HepG2 (cell line): Measurements from ENCODE around the gene SLC25A33. TPM values are rescaled to one million over a fixed set of nuclear protein-coding genes. Genes with fewer than 3 reads are reported as not detected.

Source experiments
- ATAC-seq: fragments of 200-7000 bp; cut with Tn5 transposase; 3 replicates; pipeline ENCODE4 v1.9.1; 2020; ENCODE audit warnings: mild to moderate bottlenecking, moderate library complexity
- BruUV-seq: library from RNA; stranded (reverse); fragments of 400-500 nt; replicated peaks from 2 replicates; lab custom pipeline; 2021; lab: Mats Ljungman, UMichigan
- CTCF ChIA-PET: fragments of 300-600 bp; formaldehyde crosslinking; extraction: SDS; loops from one replicate; lab custom pipeline; 2021; ENCODE audit warnings: low total read pairs, inconsistent platforms, low intra/inter-chr PET ratio; lab: Yijun Ruan, JAX
- POLR2A ChIA-PET: fragments of 350-600 bp; sonication (Branson Sonifier 250); formaldehyde crosslinking; loops from one replicate; lab custom pipeline; 2020; ENCODE audit warnings: antibody characterized with exemption, inconsistent platforms; lab: Yijun Ruan, JAX
- DNase-seq: peaks from one replicate; pipeline ENCODE4 v3.0.0-alpha.2; 2015; ENCODE audit warnings: low spot score
- FAIRE-seq: peaks from 3 replicates; lab custom pipeline; 2011; peaks lifted over from hg19 to GRCh38; lab: Jason Lieb, UNC
- H2AFZ ChIP-seq: one replicate; pipeline ENCODE4 v1.6.1; 2011; ENCODE audit warnings: low read length, inconsistent platforms
- H3K27ac ChIP-seq: fragments of 300-600 bp; 3 replicates; pipeline ENCODE4 v1.8.0; 2011; ENCODE audit warnings: mixed run types, mild to moderate bottlenecking, mixed read lengths, low read length, inconsistent platforms; ENCODE audit not compliant: insufficient read depth; ENCODE audit errors: extremely low read length
- H3K27me3 ChIP-seq, 2 experiments: fragments of 200-600 bp in 1 of 2; 2 replicates in 1 of 2; 3 replicates in 1 of 2; pipeline versions ENCODE4 v1.6.0 to v1.8.0; 2011; ENCODE audit warnings: low read length in 2 of 2, mild to moderate bottlenecking in 2 of 2, moderate library complexity in 2 of 2, inconsistent platforms in 1 of 2; ENCODE audit not compliant: insufficient read depth in 2 of 2, control insufficient read depth in 1 of 2
- H3K36me3 ChIP-seq, 2 experiments: fragments of 200-600 bp in 1 of 2; replicated peaks in 1 of 2; 2 replicates in 1 of 2; 3 replicates in 1 of 2; pipeline versions ENCODE4 v1.5.1 to v1.8.0; 2011; ENCODE audit warnings: low read length in 2 of 2, inconsistent platforms in 1 of 2; ENCODE audit not compliant: insufficient read depth in 2 of 2, control insufficient read depth in 1 of 2
- H3K4me1 ChIP-seq: 2 replicates; pipeline ENCODE4 v1.5.1; 2012; ENCODE audit warnings: low read length, inconsistent platforms; ENCODE audit not compliant: insufficient read depth
- H3K4me2 ChIP-seq: 2 replicates; pipeline ENCODE4 v1.6.0; 2011; ENCODE audit warnings: low read depth, low read length, inconsistent platforms
- H3K4me3 ChIP-seq, 3 experiments: fragments of 200-600 bp in 1 of 3; sonication (generic), shearing (Covaris generic) in 1 of 3; replicated peaks in 1 of 3; 2 replicates each; pipeline ENCODE4 v1.5.1; 2011 to 2016; ENCODE audit warnings: low read length in 3 of 3, inconsistent platforms in 2 of 3, low read depth in 2 of 3, mild to moderate bottlenecking in 2 of 3, control low read depth in 1 of 3, mixed read lengths in 1 of 3; ENCODE audit not compliant: insufficient read depth in 1 of 3
- H3K79me2 ChIP-seq: one replicate; pipeline ENCODE4 v1.6.1; 2011; ENCODE audit warnings: low read length, inconsistent platforms; ENCODE audit not compliant: insufficient read depth
- H3K9ac ChIP-seq: 2 replicates; pipeline ENCODE4 v1.6.0; 2011; ENCODE audit warnings: mild to moderate bottlenecking, low read depth, low read length, inconsistent platforms; ENCODE audit not compliant: insufficient read depth
- H3K9me3 ChIP-seq: 2 replicates; pipeline ENCODE4 v1.5.1; 2012; ENCODE audit warnings: mild to moderate bottlenecking, low read length
- H4K20me1 ChIP-seq: 2 replicates; pipeline ENCODE4 v1.6.0; 2011; ENCODE audit warnings: inconsistent platforms, mild to moderate bottlenecking, low read length, moderate library complexity; ENCODE audit not compliant: insufficient read depth
- NR2F1 ChIP-seq, 2 experiments: fragments of 450-650 bp in 1 of 2; formaldehyde crosslinking in 1 of 2; IDR thresholded peaks; 2 replicates each; pipeline versions ENCODE4 v1.5.0 to v1.6.1; 2016 to 2020; ENCODE audit warnings: mild to moderate bottlenecking in 1 of 2, missing compliant biosample characterization in 1 of 2, missing genetic modification reagents in 1 of 2, moderate library complexity in 1 of 2
- RBM22 ChIP-seq: fragments of 200-400 bp; formaldehyde crosslinking; optimal IDR thresholded peaks from 2 replicates; pipeline ENCODE3; 2017; ENCODE audit warnings: mild to moderate bottlenecking, low read length, moderate library complexity
- SPEN ChIP-seq: sonication (generic); formaldehyde crosslinking; IDR thresholded peaks from 2 replicates; pipeline ENCODE4 v1.5.1; 2020; ENCODE audit warnings: low read depth, mild to moderate bottlenecking, missing genetic modification reagents
- TBX2 ChIP-seq: sonication (generic); formaldehyde crosslinking; IDR thresholded peaks from 2 replicates; pipeline ENCODE4 v1.5.0; 2020; ENCODE audit warnings: missing genetic modification reagents, mild to moderate bottlenecking, borderline replicate concordance
- ZNF331 ChIP-seq: sonication (generic); formaldehyde crosslinking; IDR thresholded peaks from 2 replicates; pipeline ENCODE4 v1.4.0; 2020; ENCODE audit warnings: missing genetic modification reagents
- WGBS: methylation state at CpG from one replicate; pipeline ENCODE4 v1.1.6; 2017; ENCODE audit warnings: low lambda C conversion rate; 5-methylcytosine and 5-hydroxymethylcytosine counted together
- in situ Hi-C: cut with HindIII; loops from 2 replicates; pipeline ENCODE4 v1.10.0; 2017; ENCODE audit warnings: low pct_unique_long_range_greater_than_20kb; ENCODE audit not compliant: extremely low pct_ligation_motif_present
- intact Hi-C: fragments of 100-400 bp; cut with micrococcal nuclease; formaldehyde crosslinking; loops from one replicate; pipeline ENCODE4 v1.10.0; 2022; ENCODE audit not compliant: unreplicated experiment
- polyA plus RNA-seq, 8 experiments: library from polyadenylated mRNA; depleted of rRNA in 3 of 8; stranded (reverse) in 7 of 8; unstranded in 1 of 8; fragments of >200 nt; fragmentation: Illumina TruSeq in 4 of 8; extraction: Trizol in 4 of 8; gene quantifications; 2 replicates each; pipeline versions ENCODE4 v1.2.1 to v1.2.3, GENCODE V29; 2011 to 2016; ENCODE audit warnings: low read depth in 4 of 8, missing spikeins in 1 of 8, mixed read lengths in 1 of 8; ENCODE audit not compliant: insufficient read depth in 1 of 8
- total RNA-seq, 5 experiments: library from RNA; depleted of rRNA; stranded (reverse); fragments of >200 nt; fragmentation: Illumina TruSeq; extraction: Trizol; gene quantifications; 2 replicates each; pipeline ENCODE4 v1.2.3, GENCODE V29; 2016; ENCODE audit warnings: low read depth in 1 of 5
- TF ChIP-seq, protein P1 (sequence below): conservative IDR thresholded peaks from 2 replicates; pipeline ENCODE4 v1.6.1; 2018; ENCODE audit warnings: missing genetic modification reagents

SLC25A33 gene
- total and polyA plus RNA-seq, 2 of the 13 experiments (the other 11 are each of a cell fraction or from before 2014, with no cell fraction given), result 15.4 to 50.3 TPM

DNA sequence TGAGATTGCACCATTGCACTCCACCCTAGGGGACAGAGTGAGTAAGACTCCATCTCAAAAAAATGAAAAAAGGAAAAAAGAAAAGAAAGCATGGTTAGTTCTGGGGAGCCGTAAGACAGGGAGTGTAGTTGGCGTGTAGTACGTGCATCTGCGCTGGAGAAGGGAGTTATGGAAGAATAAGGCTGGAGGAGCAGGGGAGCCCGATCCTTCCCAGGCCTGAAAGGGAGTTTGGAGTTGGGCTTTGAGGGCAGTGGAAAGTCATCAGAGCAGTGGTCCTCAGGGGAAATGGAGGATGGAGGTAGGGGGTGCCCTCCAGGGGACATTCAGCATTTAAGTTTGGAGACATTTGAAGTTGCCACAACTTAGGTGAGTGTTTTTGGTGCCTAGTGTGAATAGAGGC is 38.2 kb downstream of the SLC25A33 start:
- TF ChIP-seq TBX2 (no peak), NR2F1 (CRISPR knock-in tag; IDR thresholded peaks at IDR 0.05) (no peak), RBM22 (peak; percentile 75), SPEN (CRISPR knock-in tag) (no peak)
- TF ChIP-seq, protein P1, sequence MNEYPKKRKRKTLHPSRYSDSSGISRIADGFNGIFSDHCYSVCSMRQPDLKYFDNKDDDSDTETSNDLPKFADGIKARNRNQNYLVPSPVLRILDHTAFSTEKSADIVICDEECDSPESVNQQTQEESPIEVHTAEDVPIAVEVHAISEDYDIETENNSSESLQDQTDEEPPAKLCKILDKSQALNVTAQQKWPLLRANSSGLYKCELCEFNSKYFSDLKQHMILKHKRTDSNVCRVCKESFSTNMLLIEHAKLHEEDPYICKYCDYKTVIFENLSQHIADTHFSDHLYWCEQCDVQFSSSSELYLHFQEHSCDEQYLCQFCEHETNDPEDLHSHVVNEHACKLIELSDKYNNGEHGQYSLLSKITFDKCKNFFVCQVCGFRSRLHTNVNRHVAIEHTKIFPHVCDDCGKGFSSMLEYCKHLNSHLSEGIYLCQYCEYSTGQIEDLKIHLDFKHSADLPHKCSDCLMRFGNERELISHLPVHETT (CRISPR knock-in tag), result no peak
- ATAC-seq, result no peak
- no peak overlapping the region for H3K9ac ChIP-seq
- no TSS peak for BruUV-seq
- in situ Hi-C loops (no loop called here), intact Hi-C loops (no loop called here)
- no peak overlapping the region for H3K27ac ChIP-seq
- no peaks in the 10 kb centered on the region for H3K4me1 ChIP-seq
- peaks cover 28 to 65% of the 10 kb centered on the region in 2 experiments for H3K36me3 ChIP-seq
- no peaks in the 10 kb centered on the region for H3K9me3 ChIP-seq
- H4K20me1 ChIP-seq, result 0 out of 2 replicates have a peak, but pooled peaks cover 3% of the 10 kb centered on the region
- no peak overlapping the region for H3K4me3 ChIP-seq
- no peak for FAIRE-seq
- 87% methylated on average over 5 of the region's 5 CpGs for WGBS
- no peak for DNase-seq
- POLR2A ChIA-PET, result no interaction called here
- H2AFZ ChIP-seq, result no peak overlapping the region
- peaks cover 7% of the 10 kb centered on the region for H3K79me2 ChIP-seq
- no peaks in the 10 kb centered on the region for H3K27me3 ChIP-seq
- CTCF ChIA-PET, result no interaction called here
- no peak overlapping the region for H3K4me2 ChIP-seq

DNA sequence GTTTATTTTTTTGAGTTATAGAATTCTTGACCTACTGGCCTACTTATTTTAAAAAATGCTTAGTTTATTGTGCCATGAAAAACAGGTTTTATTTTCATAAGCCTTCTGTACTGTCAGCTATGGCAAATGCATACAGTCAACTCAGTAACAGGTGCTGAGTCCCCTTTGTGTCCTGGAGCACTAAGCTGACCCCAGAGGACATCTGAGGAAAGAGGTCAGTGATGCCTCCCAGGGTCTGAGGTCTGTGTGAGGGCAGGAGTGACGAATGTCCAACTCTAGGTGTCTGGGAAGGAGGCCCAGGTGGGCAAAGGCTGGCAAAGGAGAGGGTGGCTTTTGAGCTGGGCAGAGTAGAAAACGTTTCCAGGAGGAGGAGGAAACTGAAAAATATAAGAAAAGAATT is 41.7 kb downstream of the SLC25A33 start:
- H3K36me3 ChIP-seq, result peaks cover 19 to 65% of the 10 kb centered on the region in 2 experiments
- CTCF ChIA-PET, result no interaction called here
- no peaks in the 10 kb centered on the region for H3K79me2 ChIP-seq
- ATAC-seq (no peak), FAIRE-seq (no peak), DNase-seq (no peak)
- no peak overlapping the region for H3K9ac ChIP-seq
- POLR2A ChIA-PET, result no interaction called here
- no peak overlapping the region for H3K27ac ChIP-seq
- H4K20me1 ChIP-seq, result 0 out of 2 replicates have a peak, but pooled peaks cover 3% of the 10 kb centered on the region
- in situ Hi-C loops (no loop called here), intact Hi-C loops (no loop called here)
- no peak overlapping the region for H2AFZ ChIP-seq
- H3K9me3 ChIP-seq, result no peaks in the 10 kb centered on the region
- H3K4me1 ChIP-seq, result no peaks in the 10 kb centered on the region
- no TSS peak for BruUV-seq
- 97% methylated on average over 2 of the region's 2 CpGs for WGBS
- TF ChIP-seq RBM22, result peak; percentile 91
- TF ChIP-seq ZNF331, result no peak
- H3K27me3 ChIP-seq, result no peaks in the 10 kb centered on the region
- H3K4me2 ChIP-seq, result no peak overlapping the region
- H3K4me3 ChIP-seq, result no peak overlapping the region
